Embryonic facial prominence (tissue), 1 donor: Measurements from ENCODE around the gene TDRD5.
"Not testable (repeated sequence)": the region's sequence is repeated elsewhere in the genome, so short reads cannot be mapped to it uniquely, and the experiment has no call there.

ENCODE experiments used
- DNase-seq: peaks from one replicate; pipeline ENCODE4 v3.0.0-alpha.2; 2016; ENCODE audit errors: extremely low spot score

Gene TDRD5

GRCh38 chr1:179601093-179601492 lies 9.5 kb downstream of the TDRD5 start:
- no peak for DNase-seq

GRCh38 chr1:179612361-179612760 lies 20.7 kb downstream of the TDRD5 start:
- no peak for DNase-seq

- no peak for DNase-seq
Observed at GRCh38 chr1:179630719-179631118, 39.1 kb downstream of the TDRD5 start.

- no peak for DNase-seq
Observed at GRCh38 chr1:179632868-179633267, 41.2 kb downstream of the TDRD5 start.

- DNase-seq = no peak
Observed at GRCh38 chr1:179637211-179637860, 45.7 kb downstream of the TDRD5 start.

- DNase-seq = no peak
Observed at GRCh38 chr1:179661018-179661417, 69.4 kb downstream of the TDRD5 start.

- DNase-seq = no peak
Observed at GRCh38 chr1:179663810-179664209, 72.2 kb downstream of the TDRD5 start.

GRCh38 chr1:179677882-179678281 lies 86.2 kb downstream of the TDRD5 start:
- no peak for DNase-seq

GRCh38 chr1:179694530-179694929 lies 102.9 kb downstream of the TDRD5 start:
- DNase-seq = not testable (repeated sequence)

GRCh38 chr1:179702946-179703539 lies 111.4 kb downstream of the TDRD5 start:
- DNase-seq = no peak

- DNase-seq = peak; percentile 62
Observed at GRCh38 chr1:179706339-179706941, 114.8 kb downstream of the TDRD5 start.

GRCh38 chr1:179707406-179707805 lies 115.8 kb downstream of the TDRD5 start:
- no peak for DNase-seq

GRCh38 chr1:179708434-179709195 lies 117.0 kb downstream of the TDRD5 start:
- DNase-seq = no peak

GRCh38 chr1:179709841-179710329 lies 118.3 kb downstream of the TDRD5 start:
- DNase-seq = no peak

- DNase-seq = no peak
Observed at GRCh38 chr1:179714159-179714558, 122.5 kb downstream of the TDRD5 start.

GRCh38 chr1:179714623-179715022 lies 123.0 kb downstream of the TDRD5 start:
- no peak for DNase-seq

GRCh38 chr1:179719272-179719671 lies 127.6 kb downstream of the TDRD5 start:
- DNase-seq = no peak

- DNase-seq = no peak
Observed at GRCh38 chr1:179728271-179728670, 136.6 kb downstream of the TDRD5 start.

GRCh38 chr1:179729881-179730280 lies 138.2 kb downstream of the TDRD5 start:
- DNase-seq = no peak

GRCh38 chr1:179731643-179732042 lies 140.0 kb downstream of the TDRD5 start:
- DNase-seq = no peak
